Astrocyte (in vitro differentiated cells and primary cell): ENCODE results near the gene SRM. TPM values are rescaled to one million over a fixed set of nuclear protein-coding genes. Genes with fewer than 3 reads are reported as not detected.
"Not testable (repeated sequence)": the region's sequence is repeated elsewhere in the genome, so short reads cannot be mapped to it uniquely, and the experiment has no call there.

Experiments
- DNase-seq: peaks from one replicate; pipeline ENCODE4 v3.0.0-alpha.2; 2010; ENCODE audit warnings: low read depth
- FAIRE-seq: peaks from 2 replicates; lab custom pipeline; 2011; peaks lifted over from hg19 to GRCh38; lab: Jason Lieb, UNC
- H2AFZ ChIP-seq: 2 replicates; pipeline ENCODE4 v1.6.0; 2012; ENCODE audit warnings: low read depth, low read length, inconsistent platforms
- H3K27ac ChIP-seq: 2 replicates; pipeline ENCODE4 v1.5.1; 2011; ENCODE audit warnings: low read depth, low read length, inconsistent platforms
- H3K27me3 ChIP-seq: 2 replicates; pipeline ENCODE4 v1.6.0; 2011; ENCODE audit warnings: low read length, inconsistent platforms; ENCODE audit not compliant: insufficient read depth
- H3K36me3 ChIP-seq: 2 replicates; pipeline ENCODE4 v1.5.1; 2011; ENCODE audit warnings: low read length, inconsistent platforms; ENCODE audit not compliant: insufficient read depth
- H3K4me1 ChIP-seq: 2 replicates; pipeline ENCODE4 v1.5.1; 2011; ENCODE audit warnings: low read length, inconsistent platforms; ENCODE audit not compliant: insufficient read depth
- H3K4me2 ChIP-seq: 2 replicates; pipeline ENCODE4 v1.6.0; 2012; ENCODE audit warnings: low read length, inconsistent platforms
- H3K4me3 ChIP-seq: 2 replicates; pipeline ENCODE4 v1.5.1; 2011; ENCODE audit warnings: low read depth, mild to moderate bottlenecking, low read length, inconsistent platforms; ENCODE audit not compliant: insufficient read depth
- H3K79me2 ChIP-seq: 2 replicates; pipeline ENCODE4 v1.6.0; 2012; ENCODE audit warnings: mild to moderate bottlenecking, low read length, inconsistent platforms; ENCODE audit not compliant: insufficient read depth
- H3K9ac ChIP-seq: 2 replicates; pipeline ENCODE4 v1.6.0; 2012; ENCODE audit warnings: mild to moderate bottlenecking, low read length, inconsistent platforms
- H3K9me3 ChIP-seq: 2 replicates; pipeline ENCODE4 v1.5.1; 2012; ENCODE audit warnings: low read depth, mild to moderate bottlenecking, low read length, inconsistent platforms; ENCODE audit not compliant: insufficient read depth
- H4K20me1 ChIP-seq: 2 replicates; pipeline ENCODE4 v1.6.0; 2012; ENCODE audit warnings: low read length, inconsistent platforms; ENCODE audit not compliant: insufficient read depth
- H3K27ac Mint-ChIP-seq: one replicate; pipeline ENCODE4 v1.8.0; 2021; ENCODE audit warnings: mild to moderate bottlenecking, mixed read lengths; ENCODE audit not compliant: unreplicated experiment
- H3K27me3 Mint-ChIP-seq: one replicate; pipeline ENCODE4 v1.8.0; 2021; ENCODE audit warnings: low read depth, mixed read lengths; ENCODE audit not compliant: unreplicated experiment
- H3K36me3 Mint-ChIP-seq: one replicate; pipeline ENCODE4 v1.8.0; 2021; ENCODE audit warnings: low read depth, mixed read lengths; ENCODE audit not compliant: unreplicated experiment
- H3K4me1 Mint-ChIP-seq: one replicate; pipeline ENCODE4 v1.8.0; 2021; ENCODE audit warnings: low read depth, mixed read lengths; ENCODE audit not compliant: unreplicated experiment
- H3K4me3 Mint-ChIP-seq: one replicate; pipeline ENCODE4 v1.8.0; 2021; ENCODE audit warnings: mild to moderate bottlenecking, moderate library complexity, mixed read lengths; ENCODE audit not compliant: unreplicated experiment
- H3K9me3 Mint-ChIP-seq: one replicate; pipeline ENCODE4 v1.8.0; 2021; ENCODE audit warnings: mild to moderate bottlenecking, mixed read lengths; ENCODE audit not compliant: unreplicated experiment
- CTCF ChIP-seq: IDR thresholded peaks from 2 replicates; pipeline ENCODE4 v1.5.1; 2011; ENCODE audit warnings: low read depth, mild to moderate bottlenecking, inconsistent platforms, low read length, moderate library complexity; ENCODE audit not compliant: insufficient read depth
- EZH2 ChIP-seq: IDR thresholded peaks from 2 replicates; pipeline ENCODE4 v1.6.1; 2012; ENCODE audit warnings: mild to moderate bottlenecking, low read length, inconsistent platforms; ENCODE audit not compliant: insufficient read depth
- total RNA-seq: library from RNA; stranded (reverse); gene quantifications from 2 replicates; pipeline ENCODE4 v1.2.1, GENCODE V29; 2021

Gene SRM
- total RNA-seq, 1 donor from 2014 or later: 225 TPM

- Histone ChIP-seq H3K4me3 (no peak overlapping the region), H2AFZ (no peak overlapping the region), H3K79me2 (no peaks in the 10 kb centered on the region), H3K4me1 (no peaks in the 10 kb centered on the region), H3K9ac (no peak overlapping the region), H4K20me1 (peaks cover 11% of the 10 kb centered on the region), H3K27ac (no peak overlapping the region), H3K4me2 (no peak overlapping the region), H3K9me3 (no peaks in the 10 kb centered on the region), H3K27me3 (no peaks in the 10 kb centered on the region), H3K36me3 (peaks cover 51% of the 10 kb centered on the region)
- H3K9me3 Mint-ChIP-seq: no peaks in the 10 kb centered on the region
- H3K4me3 Mint-ChIP-seq: no peak overlapping the region
- no peaks in the 10 kb centered on the region for H3K4me1 Mint-ChIP-seq
- no peak for FAIRE-seq
- DNase-seq: no peak
- H3K36me3 Mint-ChIP-seq: peaks cover 25% of the 10 kb centered on the region
- no peak for TF ChIP-seq CTCF
- TF ChIP-seq EZH2: no peak
- no peak overlapping the region for H3K27ac Mint-ChIP-seq
- H3K27me3 Mint-ChIP-seq: no peaks in the 10 kb centered on the region
Observed at GRCh38 chr1:11080931-11081330, 21.1 kb upstream of the SRM start.

GRCh38 chr1:11078631-11079030 is 18.8 kb upstream of the SRM start:
- Mint-ChIP-seq H3K27me3 (no peaks in the 10 kb centered on the region), H3K9me3 (no peaks in the 10 kb centered on the region), H3K36me3 (peaks cover 18% of the 10 kb centered on the region), H3K4me3 (no peak overlapping the region), H3K27ac (no peak overlapping the region), H3K4me1 (no peaks in the 10 kb centered on the region)
- DNase-seq (peak; percentile 33), FAIRE-seq (no peak)
- Histone ChIP-seq H3K4me2 (no peak overlapping the region), H3K36me3 (peaks cover 65% of the 10 kb centered on the region), H2AFZ (no peak overlapping the region), H3K9me3 (no peaks in the 10 kb centered on the region), H3K4me3 (no peak overlapping the region), H3K27ac (no peak overlapping the region), H3K79me2 (no peaks in the 10 kb centered on the region), H4K20me1 (peaks cover 11% of the 10 kb centered on the region), H3K9ac (no peak overlapping the region), H3K4me1 (no peaks in the 10 kb centered on the region), H3K27me3 (no peaks in the 10 kb centered on the region)
- no peak for TF ChIP-seq EZH2
- TF ChIP-seq CTCF: no peak

- H3K4me3 Mint-ChIP-seq, H3K4me3 ChIP-seq, H3K79me2 ChIP-seq, H4K20me1 ChIP-seq, H3K27me3 ChIP-seq, DNase-seq, H3K4me1 Mint-ChIP-seq, H3K27ac Mint-ChIP-seq, H3K9ac ChIP-seq, H3K4me2 ChIP-seq, H3K4me1 ChIP-seq, H3K27me3 Mint-ChIP-seq, H3K9me3 Mint-ChIP-seq, H2AFZ ChIP-seq, FAIRE-seq, H3K27ac ChIP-seq, H3K9me3 ChIP-seq: not testable (repeated sequence)
- peaks cover 54% of the 10 kb centered on the region for H3K36me3 ChIP-seq
- peaks cover 19% of the 10 kb centered on the region for H3K36me3 Mint-ChIP-seq
Observed at GRCh38 chr1:11073398-11073797, 13.6 kb upstream of the SRM start.
